Measurements from ENCODE around the gene NPTN.

NPTN gene

DNA sequence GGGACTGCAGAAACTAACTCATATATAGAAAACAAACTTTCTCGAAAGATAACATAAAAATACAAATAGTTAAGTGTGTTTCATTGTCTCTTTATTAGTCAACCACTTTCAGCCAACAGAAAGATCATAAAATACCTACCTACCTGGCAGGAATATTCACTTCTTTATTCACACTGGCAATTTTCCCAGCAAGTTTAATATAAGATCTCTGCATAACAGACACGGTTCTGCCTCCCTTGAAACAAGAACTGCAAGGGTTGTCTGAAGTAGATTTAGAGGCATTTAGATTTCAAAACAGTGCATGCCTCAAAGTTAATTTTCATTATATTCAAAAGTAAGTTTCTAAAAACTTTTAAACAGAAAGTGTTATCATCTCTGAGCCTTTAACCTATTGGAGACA, 7.1 kb downstream of the NPTN start:
- TF ChIP-seq, protein P1, sequence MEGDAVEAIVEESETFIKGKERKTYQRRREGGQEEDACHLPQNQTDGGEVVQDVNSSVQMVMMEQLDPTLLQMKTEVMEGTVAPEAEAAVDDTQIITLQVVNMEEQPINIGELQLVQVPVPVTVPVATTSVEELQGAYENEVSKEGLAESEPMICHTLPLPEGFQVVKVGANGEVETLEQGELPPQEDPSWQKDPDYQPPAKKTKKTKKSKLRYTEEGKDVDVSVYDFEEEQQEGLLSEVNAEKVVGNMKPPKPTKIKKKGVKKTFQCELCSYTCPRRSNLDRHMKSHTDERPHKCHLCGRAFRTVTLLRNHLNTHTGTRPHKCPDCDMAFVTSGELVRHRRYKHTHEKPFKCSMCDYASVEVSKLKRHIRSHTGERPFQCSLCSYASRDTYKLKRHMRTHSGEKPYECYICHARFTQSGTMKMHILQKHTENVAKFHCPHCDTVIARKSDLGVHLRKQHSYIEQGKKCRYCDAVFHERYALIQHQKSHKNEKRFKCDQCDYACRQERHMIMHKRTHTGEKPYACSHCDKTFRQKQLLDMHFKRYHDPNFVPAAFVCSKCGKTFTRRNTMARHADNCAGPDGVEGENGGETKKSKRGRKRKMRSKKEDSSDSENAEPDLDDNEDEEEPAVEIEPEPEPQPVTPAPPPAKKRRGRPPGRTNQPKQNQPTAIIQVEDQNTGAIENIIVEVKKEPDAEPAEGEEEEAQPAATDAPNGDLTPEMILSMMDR (IDR thresholded peaks at IDR 0.05; ENCODE audit: low read depth, low read length): no peak
- TF ChIP-seq, protein P2, sequence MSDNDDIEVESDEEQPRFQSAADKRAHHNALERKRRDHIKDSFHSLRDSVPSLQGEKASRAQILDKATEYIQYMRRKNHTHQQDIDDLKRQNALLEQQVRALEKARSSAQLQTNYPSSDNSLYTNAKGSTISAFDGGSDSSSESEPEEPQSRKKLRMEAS (IDR thresholded peaks at IDR 0.05; ENCODE audit: low read depth, low read length): no peak
- no peak overlapping the region for H3K4me3 ChIP-seq (ENCODE audit: low read depth, low read length)
- no peak for DNase-seq (ENCODE audit: low read depth)

DNA sequence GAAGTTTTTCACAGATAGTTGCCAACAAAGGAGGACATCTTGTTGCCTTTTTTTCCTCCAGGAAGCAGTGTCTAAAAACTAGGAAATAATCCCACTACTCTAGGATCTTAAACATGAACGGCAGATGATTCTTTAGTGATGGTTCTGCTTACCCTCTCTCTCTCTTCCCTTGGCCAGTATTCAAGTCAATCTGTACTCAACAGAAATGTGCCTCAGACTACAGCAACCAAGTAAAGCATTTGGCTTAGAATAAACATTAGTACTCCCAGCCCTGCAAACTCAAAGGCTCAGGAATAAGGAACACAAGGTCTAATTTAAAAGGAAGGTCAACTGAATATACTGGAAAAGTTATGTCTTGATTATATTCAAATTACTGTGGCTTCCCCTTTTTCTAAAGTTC, 8.7 kb downstream of the NPTN start:
- TF ChIP-seq MYC (IDR thresholded peaks at IDR 0.05; ENCODE audit: low read depth, low read length) (no peak), POLR2A (IDR thresholded peaks at IDR 0.05; ENCODE audit: extremely low read depth, insufficient read length) (no peak)
- TF ChIP-seq, protein P2 (IDR thresholded peaks at IDR 0.05; ENCODE audit: low read depth, low read length): no peak
- TF ChIP-seq, protein P1 (IDR thresholded peaks at IDR 0.05; ENCODE audit: low read depth, low read length): no peak
- H3K4me3 ChIP-seq (ENCODE audit: low read depth, low read length): no peak overlapping the region
- DNase-seq (ENCODE audit: low read depth): no peak

DNA sequence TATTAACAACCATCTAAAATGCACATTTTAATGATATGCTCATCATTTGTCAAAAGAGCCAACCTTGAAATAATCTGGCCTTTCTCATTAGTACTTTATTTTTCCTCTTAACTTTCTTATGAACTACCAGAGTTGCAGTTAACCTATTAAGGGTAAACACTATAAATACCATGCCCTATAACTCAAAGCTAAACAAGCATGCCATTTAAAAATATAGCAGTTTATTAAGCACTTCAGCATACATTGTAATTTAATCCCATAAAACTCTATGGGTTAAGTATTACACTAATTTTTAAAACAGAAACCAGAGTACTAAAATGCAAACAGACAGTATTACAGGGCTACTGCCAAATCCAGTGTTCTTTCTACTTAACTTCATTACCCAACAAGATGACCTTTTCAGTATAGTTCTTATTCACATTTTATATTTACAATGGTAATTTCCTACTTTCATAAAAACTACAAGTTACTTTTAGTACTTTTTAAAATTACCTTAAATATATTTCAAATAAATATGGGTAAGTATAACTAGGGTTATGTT, 11.8 kb downstream of the NPTN start:
- H3K4me3 ChIP-seq (ENCODE audit: low read depth, low read length): no peak overlapping the region
- TF ChIP-seq, protein P1 (IDR thresholded peaks at IDR 0.05; ENCODE audit: low read depth, low read length): no peak
- TF ChIP-seq POLR2A (IDR thresholded peaks at IDR 0.05; ENCODE audit: extremely low read depth, insufficient read length) (no peak), MYC (IDR thresholded peaks at IDR 0.05; ENCODE audit: low read depth, low read length) (no peak)
- TF ChIP-seq, protein P2 (IDR thresholded peaks at IDR 0.05; ENCODE audit: low read depth, low read length): no peak
- DNase-seq (ENCODE audit: low read depth): no peak

DNA sequence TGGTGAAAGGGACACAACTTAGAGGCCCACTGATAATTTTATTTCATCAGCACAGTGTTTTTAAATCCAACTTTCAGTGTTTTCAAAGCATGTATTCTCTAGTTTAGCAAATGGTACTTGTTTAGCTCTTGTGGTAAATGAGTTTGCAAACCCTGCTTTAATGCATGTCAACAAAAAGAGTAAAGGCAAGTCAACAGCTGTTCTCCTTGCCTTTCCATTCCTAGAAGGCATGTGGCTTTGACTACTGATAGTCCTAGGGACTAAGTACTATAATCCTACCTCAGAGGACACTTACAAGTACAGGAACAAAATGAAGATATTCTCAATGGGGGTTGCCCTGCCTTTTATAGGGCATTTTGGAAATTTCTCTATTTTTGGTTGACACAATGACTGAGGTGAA, 13.1 kb downstream of the NPTN start:
- TF ChIP-seq, protein P1 (IDR thresholded peaks at IDR 0.05; ENCODE audit: low read depth, low read length): no peak
- TF ChIP-seq POLR2A (IDR thresholded peaks at IDR 0.05; ENCODE audit: extremely low read depth, insufficient read length) (no peak), MYC (IDR thresholded peaks at IDR 0.05; ENCODE audit: low read depth, low read length) (no peak)
- TF ChIP-seq, protein P2 (IDR thresholded peaks at IDR 0.05; ENCODE audit: low read depth, low read length): no peak
- H3K4me3 ChIP-seq (ENCODE audit: low read depth, low read length): no peak overlapping the region
- DNase-seq (ENCODE audit: low read depth): no peak

DNA sequence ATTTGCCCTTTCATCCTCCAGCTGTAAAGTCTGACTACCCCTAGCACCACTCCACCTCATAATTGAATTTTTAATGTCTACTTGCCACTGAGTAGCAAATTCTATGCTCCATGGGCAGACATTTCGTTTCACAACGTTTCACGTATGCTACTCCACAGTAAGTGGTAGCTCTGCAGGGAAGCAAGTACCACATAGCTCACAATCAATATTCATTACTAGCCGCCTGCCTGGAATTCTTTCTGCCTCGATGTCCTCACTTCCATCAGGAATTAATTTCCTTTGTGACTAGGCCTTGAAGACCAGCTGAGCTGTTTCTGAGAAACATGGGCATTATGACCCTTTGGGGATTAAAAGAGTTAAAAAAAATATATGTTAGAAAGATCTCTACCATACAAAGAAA, 15.3 kb downstream of the NPTN start:
- no peak for TF ChIP-seq POLR2A (IDR thresholded peaks at IDR 0.05; ENCODE audit: extremely low read depth, insufficient read length)
- no peak for TF ChIP-seq MYC (IDR thresholded peaks at IDR 0.05; ENCODE audit: low read depth, low read length)
- TF ChIP-seq, protein P1 (IDR thresholded peaks at IDR 0.05; ENCODE audit: low read depth, low read length): no peak
- TF ChIP-seq, protein P2 (IDR thresholded peaks at IDR 0.05; ENCODE audit: low read depth, low read length): no peak
- no peak overlapping the region for H3K4me3 ChIP-seq (ENCODE audit: low read depth, low read length)
- DNase-seq (ENCODE audit: low read depth): no peak

Measured in NB4 (cell line).